GM12873 (cell line): ENCODE results near the gene TRIM44.

Source experiments
- TF ChIP-seq, protein P1 (sequence below): IDR thresholded peaks from 2 replicates; pipeline ENCODE4 v1.5.1; 2012; ENCODE audit warnings: low read depth, mild to moderate bottlenecking, moderate library complexity, low read length, control low read depth; ENCODE audit not compliant: insufficient read depth; ENCODE audit errors: missing control alignments

The TRIM44 gene

DNA sequence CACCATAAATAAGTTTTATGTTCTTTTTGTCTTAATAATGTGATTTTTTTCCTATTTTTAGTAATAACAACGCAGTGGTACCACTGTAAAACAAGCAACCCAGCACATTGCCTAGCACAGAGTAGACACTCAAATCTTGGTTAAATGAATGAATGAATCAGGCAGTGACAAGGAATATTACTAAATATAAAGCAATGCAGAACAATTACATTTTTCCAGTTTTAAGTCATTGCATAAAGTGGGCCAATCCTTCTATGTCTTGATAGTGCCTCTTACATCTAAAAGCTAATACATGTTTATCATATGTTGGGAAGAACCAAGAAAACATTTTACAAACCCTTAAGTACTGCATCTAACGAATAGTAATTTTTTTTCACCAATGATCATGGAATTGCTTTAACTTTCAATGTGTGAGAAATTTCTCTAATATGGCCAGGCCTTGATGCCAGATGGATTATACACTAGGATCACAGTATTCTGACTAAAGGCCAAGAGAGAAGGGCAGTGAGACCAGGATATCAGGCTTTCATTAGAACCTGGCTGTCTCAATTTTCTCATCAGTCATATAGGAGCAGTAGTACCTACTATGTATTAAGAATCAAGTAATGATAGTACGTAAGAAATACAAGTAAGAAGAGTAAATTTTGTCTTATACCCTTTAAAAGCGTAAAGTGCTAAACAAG is 88.5 kb downstream of the TRIM44 start:
- TF ChIP-seq, protein P1, sequence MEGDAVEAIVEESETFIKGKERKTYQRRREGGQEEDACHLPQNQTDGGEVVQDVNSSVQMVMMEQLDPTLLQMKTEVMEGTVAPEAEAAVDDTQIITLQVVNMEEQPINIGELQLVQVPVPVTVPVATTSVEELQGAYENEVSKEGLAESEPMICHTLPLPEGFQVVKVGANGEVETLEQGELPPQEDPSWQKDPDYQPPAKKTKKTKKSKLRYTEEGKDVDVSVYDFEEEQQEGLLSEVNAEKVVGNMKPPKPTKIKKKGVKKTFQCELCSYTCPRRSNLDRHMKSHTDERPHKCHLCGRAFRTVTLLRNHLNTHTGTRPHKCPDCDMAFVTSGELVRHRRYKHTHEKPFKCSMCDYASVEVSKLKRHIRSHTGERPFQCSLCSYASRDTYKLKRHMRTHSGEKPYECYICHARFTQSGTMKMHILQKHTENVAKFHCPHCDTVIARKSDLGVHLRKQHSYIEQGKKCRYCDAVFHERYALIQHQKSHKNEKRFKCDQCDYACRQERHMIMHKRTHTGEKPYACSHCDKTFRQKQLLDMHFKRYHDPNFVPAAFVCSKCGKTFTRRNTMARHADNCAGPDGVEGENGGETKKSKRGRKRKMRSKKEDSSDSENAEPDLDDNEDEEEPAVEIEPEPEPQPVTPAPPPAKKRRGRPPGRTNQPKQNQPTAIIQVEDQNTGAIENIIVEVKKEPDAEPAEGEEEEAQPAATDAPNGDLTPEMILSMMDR = no peak

GRCh38 chr11:35751664-35752061 is 89.1 kb downstream of the TRIM44 start:
- TF ChIP-seq, protein P1 = no peak

DNA sequence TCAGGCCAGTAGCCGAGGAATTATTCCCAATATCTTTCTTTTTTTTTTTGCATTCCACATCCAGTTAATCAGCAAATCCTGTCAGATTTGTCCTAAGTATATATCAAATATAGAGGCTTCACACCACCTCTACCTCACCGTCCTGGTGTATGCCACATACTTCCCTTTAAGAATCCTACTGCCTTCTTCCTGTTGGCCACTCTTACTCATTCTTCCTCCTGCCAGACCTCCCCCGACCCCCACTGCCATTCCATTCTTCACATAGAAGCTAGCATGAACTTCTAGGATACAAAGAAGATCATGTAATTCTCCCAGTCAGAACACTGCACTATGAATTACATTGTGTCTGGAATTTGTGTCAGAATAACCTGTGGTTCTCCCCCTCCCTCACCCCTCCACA is 89.5 kb downstream of the TRIM44 start:
- TF ChIP-seq, protein P1 = no peak

DNA sequence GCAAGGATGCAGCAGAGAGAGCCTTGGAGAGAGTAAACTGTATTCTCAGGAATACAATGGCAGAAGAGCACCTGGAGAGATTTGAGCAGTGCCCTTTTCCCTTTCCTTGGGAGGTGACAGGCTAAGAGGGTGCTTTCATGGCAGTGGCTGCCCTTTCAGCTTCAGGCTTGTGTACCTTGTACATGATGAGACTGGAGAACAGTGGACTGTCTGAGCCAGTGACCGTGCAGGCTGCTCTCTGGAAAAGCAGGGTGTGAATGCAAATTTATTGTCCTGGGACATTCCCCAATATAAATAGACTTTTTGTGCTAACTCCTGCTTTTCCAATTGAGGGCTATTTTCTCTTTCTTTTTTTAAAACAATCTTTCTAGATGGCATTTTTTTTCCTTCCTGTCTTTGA is 99.3 kb downstream of the TRIM44 start:
- TF ChIP-seq, protein P1 = no peak

DNA sequence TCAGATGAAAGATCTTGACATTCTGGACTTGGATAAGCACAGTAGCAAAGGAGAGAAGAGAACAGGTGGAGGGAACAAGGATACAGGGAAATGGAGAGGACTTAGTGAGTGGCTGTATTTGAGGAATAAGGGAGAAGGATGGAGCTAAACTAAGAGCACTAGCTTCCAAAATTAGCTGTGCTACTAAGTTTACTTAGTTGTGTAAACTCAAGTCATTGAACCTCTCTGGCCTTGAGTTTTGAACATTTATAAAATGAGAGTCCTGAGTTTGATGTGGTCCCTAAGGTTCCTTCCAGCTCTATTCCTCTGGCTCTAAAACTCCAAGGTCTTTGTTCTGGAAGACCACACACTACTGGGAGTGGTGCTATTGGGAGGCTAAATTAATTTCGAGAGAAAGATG is 100.7 kb downstream of the TRIM44 start:
- TF ChIP-seq, protein P1 = no peak

DNA sequence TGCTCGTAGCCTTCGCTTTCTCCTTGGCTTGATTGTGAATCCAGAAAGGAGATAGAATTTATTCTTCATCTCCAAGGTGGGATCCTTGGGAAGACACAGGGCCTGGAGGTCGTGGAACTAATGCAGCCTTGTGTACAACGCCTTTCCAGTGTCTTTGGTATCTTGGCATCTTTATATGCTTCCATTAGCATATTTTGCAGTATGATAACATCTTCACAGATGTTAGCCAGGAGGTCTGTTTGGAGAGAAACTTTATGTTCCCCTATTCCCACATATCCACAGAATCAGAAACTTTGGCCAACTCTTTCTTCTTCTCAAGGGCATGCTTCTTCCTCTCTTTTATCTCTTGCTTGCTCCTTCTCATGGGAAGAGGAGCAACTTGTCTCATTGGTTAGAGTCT is 101.2 kb downstream of the TRIM44 start:
- TF ChIP-seq, protein P1 = no peak

GRCh38 chr11:35764417-35764816 is 101.8 kb downstream of the TRIM44 start:
- TF ChIP-seq, protein P1 = no peak
